Measurements from ENCODE around the gene TENT4B.

Gene TENT4B

DNA sequence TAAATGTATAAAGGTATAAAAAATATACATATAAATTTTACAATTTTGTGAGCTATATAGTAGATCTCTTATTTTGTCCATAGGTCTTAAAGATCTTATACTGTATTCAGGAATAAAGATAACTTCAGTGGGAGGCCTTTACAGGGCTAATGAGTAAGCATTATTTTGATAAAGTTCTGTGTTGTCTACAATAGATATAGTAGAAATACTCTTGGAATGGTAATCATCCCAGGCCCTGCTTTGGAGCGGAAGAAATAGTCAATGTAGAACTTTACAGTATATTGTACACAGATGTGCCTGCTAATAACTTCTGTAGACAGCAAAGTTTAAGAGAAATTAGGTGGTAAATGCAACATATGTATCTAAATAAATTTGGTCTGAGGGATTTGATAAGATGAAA lies 42.6 kb downstream of the TENT4B start:
- no peak for ATAC-seq
- DNase-seq, result no peak

DNA sequence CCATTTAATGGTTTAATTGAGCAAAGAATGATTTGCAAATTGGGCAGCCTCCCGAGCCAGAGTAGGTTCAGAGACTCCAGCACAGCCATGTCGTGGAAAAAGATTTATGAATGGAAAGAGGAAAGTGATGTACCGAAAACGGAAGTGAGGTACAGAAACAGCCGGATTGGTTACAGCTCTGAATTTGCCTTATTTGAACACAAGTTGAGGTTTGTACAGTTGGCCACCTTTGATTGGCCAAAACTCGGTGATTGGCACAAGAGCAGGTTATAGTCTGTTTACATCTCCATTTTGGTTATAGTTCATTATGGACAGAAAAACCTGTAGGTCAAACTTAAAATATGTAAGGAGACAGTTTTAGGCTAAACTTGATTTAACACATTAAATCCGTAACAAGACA lies 44.5 kb downstream of the TENT4B start:
- ATAC-seq, result no peak
- no peak for DNase-seq

DNA sequence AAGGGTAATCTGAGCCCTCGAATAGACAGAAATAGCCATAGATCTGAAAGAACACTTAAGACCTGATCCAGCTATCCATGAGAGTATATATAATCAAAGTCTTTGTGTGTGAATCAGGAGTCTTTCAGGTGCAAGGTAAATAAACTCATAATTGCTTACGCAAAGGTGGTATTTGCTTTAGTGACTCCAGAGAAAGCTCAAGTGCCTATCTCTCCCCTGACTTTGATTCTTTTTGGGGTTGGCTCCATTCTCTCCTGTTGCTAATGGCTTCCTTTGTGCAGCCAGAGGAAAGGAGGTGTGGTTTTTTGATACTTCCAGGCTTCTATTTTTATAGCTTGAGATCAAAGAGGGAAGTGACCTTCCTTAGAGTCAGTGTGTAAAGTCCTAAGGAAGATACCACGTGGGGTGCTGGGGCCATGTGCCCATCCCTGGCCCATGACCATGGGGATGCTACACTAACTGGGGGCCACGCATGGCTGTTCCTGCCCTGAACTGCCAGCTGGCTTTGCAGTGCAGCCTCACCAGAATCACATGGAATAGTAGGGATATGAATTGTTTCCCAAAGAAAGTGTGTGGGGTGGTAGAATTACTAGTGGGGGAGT lies 45.8 kb downstream of the TENT4B start:
- ATAC-seq (no peak), DNase-seq (no peak)

GRCh38 chr16:50201787-50202186 lies 48.7 kb downstream of the TENT4B start:
- ATAC-seq, result no peak

DNA sequence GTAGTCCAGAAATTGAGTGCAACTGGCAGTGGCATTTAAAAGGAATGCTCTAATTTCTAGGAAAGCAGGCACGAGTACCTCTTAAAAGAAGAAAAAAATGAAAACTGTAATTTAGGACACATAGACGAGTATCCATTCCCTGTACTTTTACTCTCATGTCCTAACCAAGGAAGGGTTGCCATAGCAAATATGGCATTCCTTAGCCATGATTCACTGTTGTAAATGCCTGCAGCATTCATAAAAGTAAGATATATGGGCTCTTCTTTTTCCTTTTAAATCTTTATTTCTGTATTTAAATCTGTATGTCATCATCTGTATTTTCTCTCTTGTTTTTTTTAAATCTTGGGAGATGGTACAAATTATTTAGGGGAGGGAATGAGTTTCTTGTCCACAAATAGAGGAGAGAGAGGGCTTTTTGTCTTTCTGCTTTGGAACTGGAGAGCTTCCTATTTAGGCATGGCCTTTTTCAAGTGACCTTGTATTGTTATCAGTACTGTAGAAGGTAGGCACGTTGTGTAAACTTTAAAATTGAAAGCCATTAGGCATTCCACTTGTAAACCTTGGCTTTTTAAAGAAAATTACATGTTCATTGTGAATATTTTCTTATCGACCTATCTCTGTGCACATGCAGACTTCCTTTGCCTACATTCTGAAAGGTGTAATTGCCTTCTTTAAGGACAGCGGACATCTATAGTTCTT lies 50.0 kb downstream of the TENT4B start:
- DNase-seq (no peak), ATAC-seq (no peak)

More at GRCh38 chr16:50201787-50202186, 48.7 kb downstream of the TENT4B start:
- no peak for DNase-seq

DNA sequence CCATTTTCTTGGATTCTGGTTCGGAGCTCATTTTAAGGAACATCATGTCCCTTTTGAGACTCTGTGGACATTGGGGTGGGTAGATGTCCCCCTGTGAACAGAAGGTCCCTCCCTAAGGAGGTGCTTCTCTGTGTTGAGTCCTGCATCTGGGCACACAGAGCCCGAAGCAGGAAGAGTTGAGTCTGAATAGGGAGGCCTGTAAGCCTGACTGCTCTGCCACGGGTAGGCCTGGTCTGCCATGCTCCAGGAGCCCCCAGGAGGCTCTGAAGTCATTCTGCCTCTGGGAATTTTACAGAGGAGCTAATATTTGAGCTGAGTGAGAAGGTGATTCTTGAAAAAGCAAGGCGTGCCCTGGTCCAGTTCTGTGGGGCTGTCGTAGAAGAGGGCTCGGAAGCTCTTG lies 50.6 kb downstream of the TENT4B start:
- ATAC-seq (no peak), DNase-seq (no peak)

- no peak for ATAC-seq
- DNase-seq, result no peak
Observed at GRCh38 chr16:50204453-50205108, 51.5 kb downstream of the TENT4B start.

DNA sequence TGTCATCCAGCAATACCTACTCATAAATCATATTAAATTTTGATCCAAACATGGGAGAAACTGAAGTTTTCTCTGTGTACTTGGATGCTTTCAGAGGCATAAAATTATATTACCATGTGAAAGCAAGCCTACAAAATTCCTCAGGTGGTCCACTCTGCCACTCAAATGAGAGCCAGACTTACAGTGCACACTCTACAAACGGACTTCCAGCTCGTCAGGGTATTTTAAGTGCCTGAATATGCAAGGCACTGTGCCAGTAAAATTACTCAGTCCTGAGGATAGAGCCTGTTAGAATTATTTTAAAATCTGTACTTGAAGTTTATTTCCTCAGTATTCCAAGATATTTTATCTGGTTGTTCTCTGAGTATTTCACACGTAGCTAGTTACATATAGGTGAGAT lies 54.5 kb downstream of the TENT4B start:
- ATAC-seq, result no peak

GRCh38 chr16:50208460-50208931 lies 55.4 kb downstream of the TENT4B start:
- ATAC-seq (no peak), DNase-seq (no peak)

More for the DNA sequence above, 54.5 kb downstream of the TENT4B start:
- DNase-seq, result no peak

DNA sequence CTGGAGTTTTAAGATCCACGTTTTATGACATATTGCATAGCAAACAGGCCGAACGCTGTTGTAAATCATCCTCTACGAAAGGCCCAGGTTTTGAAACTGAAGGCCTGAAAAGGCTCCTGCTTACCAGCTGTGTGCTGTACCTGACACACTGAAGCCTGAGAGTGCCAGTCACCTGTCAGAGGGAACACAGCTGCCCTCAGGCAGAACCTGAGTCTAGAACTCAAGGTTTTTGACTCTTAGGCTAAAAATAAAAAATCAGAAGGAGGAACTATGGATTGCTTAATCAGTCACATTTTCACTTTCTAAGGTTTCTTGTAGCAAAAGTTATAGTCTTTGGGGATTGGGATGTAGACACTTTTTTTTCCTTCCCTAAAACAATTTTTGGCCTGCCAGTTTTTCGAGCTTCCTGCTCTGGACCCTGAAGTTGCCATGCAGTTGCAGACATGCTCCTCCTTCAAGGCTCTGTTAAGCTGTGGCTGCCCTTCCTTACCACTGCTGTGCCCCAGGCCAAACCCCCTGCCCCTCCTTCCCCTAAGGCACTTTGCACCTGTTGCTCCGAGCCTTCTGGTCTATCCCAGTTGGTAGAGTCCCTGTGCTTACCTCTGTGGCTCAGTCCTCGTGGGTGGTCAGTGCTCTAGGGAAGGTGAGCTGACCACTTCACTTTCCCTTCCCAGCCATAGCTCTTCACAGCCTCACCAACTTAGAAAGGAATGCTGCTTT lies 56.6 kb downstream of the TENT4B start:
- no peak for ATAC-seq

DNA sequence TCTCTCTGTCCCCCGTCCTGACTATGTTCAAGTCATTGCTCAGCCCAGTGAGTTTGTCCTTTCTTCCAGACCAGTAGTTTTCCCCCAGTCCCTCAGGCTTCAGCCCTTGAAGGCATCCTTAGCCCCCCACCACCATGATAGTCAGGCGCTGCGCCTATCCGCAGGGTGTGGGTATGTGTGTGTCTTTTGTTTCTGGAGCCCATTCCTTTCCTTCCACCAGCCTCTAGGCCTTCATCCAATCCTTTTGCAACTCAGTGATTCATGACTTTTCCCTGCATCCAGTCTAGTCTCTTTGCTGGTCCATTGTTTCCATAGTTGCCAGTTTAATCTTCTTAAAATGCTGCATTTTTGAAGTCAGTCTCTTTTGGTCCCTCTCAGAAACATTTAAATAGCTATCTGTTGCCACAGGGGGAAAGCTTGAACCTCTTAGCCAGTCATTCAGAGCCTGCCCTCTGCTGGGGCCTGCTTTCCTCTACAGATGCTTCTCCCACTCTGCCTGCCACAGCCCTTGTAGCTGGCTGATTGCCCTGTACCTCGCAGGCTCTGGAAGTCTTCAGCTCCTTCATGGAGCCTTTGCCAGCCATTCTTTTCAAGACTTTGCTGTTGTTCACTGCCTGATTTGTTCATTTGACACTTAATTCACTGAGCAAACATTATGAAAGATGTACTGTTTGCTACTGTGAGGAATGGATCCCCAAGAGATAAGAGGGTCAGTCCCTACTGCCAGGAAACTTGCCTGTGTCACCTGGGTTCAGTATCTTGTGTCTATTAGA lies 57.3 kb downstream of the TENT4B start:
- ATAC-seq (peak; percentile 83), DNase-seq (peak; percentile 59)

More for the DNA sequence above, 56.6 kb downstream of the TENT4B start:
- DNase-seq, result no peak

- ATAC-seq (no peak), DNase-seq (no peak)
Observed at GRCh38 chr16:50213939-50214519, 60.9 kb downstream of the TENT4B start.

- DNase-seq, result no peak
- no peak for ATAC-seq
Observed at GRCh38 chr16:50215680-50216079, 62.6 kb downstream of the TENT4B start.

GRCh38 chr16:50216231-50216630 lies 63.1 kb downstream of the TENT4B start:
- ATAC-seq (no peak), DNase-seq (no peak)

DNA sequence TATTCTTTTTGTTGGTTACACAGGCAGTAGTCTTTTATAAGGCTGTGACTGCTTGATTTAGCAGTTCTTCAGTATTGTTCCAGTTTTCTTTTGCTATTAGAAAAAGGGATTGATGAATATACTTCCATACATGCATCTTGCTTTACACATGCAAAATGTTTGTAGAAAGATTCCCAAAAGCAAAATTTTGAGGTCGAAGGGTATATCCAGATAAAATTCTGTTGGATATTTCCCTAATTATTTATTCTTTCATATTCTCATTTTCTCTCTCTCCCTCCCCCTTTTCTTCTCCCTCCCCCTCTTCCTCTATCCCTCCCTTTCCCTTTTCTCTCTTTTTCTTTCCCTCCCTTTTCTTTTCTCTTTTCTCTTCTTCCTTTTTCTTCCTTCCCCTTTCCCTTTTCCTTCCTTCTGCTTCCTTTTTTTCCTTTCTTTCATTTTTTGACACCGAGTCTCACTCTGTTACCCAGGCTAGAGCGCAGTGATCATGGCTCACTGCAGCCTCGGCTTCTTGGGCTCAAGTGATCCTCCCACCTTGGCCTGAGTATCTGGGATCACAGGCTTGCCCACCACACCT lies 66.4 kb downstream of the TENT4B start:
- ATAC-seq, result no peak

DNA sequence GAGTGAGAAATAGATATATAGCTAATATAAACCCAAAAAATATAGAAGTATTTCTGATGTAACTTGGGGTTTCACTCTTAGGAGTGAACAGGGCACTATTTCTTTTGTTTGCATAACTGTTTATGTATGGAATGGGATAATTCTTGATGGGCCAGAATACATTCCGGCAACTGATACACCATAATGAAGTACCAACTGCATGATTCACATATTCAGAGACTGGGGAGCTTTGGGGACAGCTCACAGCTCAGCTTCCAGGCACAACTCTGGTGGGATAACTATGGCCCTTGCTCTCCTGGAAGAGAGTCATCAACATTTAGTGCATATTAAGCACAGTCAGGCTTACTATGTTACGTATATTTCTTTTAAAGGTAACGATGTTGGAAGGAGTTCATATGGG lies 71.2 kb downstream of the TENT4B start:
- no peak for ATAC-seq
- DNase-seq, result no peak

More for the DNA sequence above, 66.4 kb downstream of the TENT4B start:
- DNase-seq, result no peak

DNA sequence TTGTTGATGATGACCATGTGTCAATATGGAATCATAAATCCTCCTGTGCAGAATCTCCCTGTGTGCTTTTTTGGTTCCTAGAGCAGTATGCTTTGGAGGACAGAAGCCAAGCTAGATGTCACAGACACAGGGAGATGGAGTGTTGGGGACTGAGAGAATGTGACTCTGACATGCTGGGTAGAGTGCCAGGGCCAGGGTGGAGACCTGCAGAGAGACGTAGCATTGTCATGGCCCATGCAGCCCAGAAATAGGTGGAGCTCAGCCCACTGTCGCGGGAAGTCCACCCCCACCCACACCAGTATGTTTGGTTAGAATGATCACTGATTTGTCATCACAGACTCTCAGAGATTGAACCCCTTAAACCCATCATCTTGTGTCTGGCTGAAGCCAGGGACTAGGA lies 74.0 kb downstream of the TENT4B start:
- DNase-seq (no peak), ATAC-seq (no peak)

DNA sequence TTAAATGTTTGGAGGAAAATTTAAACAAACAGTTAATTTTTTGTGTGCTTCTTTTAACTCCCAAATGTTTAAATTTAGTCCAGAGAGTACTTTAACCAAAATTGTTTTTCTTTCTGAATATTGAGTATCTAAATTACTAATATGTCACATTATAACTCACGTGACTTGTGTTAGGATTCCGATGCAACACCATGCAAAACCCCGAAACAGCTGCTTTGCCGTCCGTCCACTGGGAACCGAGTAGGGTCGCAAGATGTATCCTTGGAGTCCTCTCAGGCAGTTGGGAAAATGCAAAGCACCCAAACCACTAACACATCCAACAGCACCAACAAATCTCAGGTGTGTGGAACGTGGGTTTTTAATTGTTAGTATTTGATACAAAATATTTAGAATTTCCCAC lies 74.6 kb downstream of the TENT4B start:
- DNase-seq (no peak), ATAC-seq (no peak)

GRCh38 chr16:50228364-50228868 lies 75.3 kb downstream of the TENT4B start:
- peak; percentile 75 for ATAC-seq
- DNase-seq, result no peak

DNA sequence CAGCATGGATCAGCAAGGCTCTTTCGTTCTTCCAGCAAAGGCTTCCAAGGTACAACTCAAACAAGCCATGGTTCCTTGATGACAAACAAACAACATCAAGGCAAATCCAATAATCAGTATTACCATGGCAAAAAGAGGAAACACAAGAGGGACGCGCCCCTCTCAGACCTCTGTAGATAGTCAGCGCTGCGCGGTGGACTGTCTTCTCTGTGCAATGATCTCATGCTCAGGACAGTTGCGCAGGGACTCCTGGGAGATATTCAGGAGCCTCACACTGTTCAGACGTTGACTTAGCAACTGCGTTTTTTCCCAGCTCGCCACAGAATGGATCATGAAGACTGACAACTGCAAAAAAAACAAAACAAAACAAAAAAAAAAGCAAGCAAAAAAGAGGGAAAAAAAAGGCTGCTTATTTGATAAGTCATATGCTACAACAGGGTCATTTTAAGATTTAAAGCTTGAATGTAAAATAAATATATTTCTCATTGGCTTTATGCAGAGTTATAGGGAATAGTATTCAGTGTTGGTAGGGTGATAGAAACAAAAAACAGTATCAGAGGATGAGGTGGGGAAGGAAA lies 76.1 kb downstream of the TENT4B start:
- no peak for ATAC-seq
- DNase-seq, result no peak

Measured in stimulated activated naive CD8-positive, alpha-beta T cell treated with anti-CD3 and anti-CD28 coated beads, Interleukin-15, Interleukin-2, amounts not matched to agents 100 U/mL and 50 U/mL, for 24 hours (primary cell).